ENCODE data around the gene HIP1R. TPM values are rescaled to one million over a fixed set of nuclear protein-coding genes. Genes with fewer than 3 reads are reported as not detected.

Gene HIP1R
- total and polyA plus RNA-seq, 2 experiments from 2014 or later: 8.0 to 22.1 TPM

DNA sequence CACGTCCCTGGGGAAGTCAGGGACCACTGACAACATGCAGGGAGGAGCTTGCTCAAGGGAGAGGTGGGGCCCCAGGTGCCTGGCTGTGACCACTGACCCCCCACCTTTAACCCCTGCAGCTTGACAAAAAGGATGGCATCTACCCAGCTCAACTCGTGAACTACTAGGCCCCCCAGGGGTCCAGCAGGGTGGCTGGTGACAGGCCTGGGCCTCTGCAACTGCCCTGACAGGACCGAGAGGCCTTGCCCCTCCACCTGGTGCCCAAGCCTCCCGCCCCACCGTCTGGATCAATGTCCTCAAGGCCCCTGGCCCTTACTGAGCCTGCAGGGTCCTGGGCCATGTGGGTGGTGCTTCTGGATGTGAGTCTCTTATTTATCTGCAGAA is 26.3 kb downstream of the HIP1R start:
- ATAC-seq: no peak
- Histone ChIP-seq H3K4me3 (no peak overlapping the region), H3K9me2 (ENCODE audit: insufficient read depth) (no peaks in the 10 kb centered on the region), H4K20me1 (replicated peaks; ENCODE audit: insufficient read depth) (peaks cover 6% of the 10 kb centered on the region; the same call in 1 of the 2 replicates), H3K4me1 (ENCODE audit: insufficient read depth) (no peaks in the 10 kb centered on the region), H2AFZ (no peak overlapping the region), H3K4me2 (no peak overlapping the region), H3K36me3 (ENCODE audit: insufficient read depth) (no peaks in the 10 kb centered on the region), H3K79me2 (replicated peaks; ENCODE audit: insufficient read depth) (no peaks in the 10 kb centered on the region), H3F3A (replicated peaks; ENCODE audit: low read depth) (no peaks in the 10 kb centered on the region), H3K27ac (ENCODE audit: low read depth) (no peak overlapping the region), H3K27me3 (ENCODE audit: insufficient read depth) (no peaks in the 10 kb centered on the region)
- TF ChIP-seq NANOG (IDR thresholded peaks at IDR 0.05; ENCODE audit: borderline replicate concordance): no peak
- no peak for TF ChIP-seq STAT1 (IDR thresholded peaks at IDR 0.05; ENCODE audit: unreplicated experiment)
- no peak for TF ChIP-seq ZNF114 (CRISPR knock-in tag; IDR thresholded peaks at IDR 0.05)
- no peak for TF ChIP-seq EZH2 (IDR thresholded peaks at IDR 0.05; ENCODE audit: low read depth, unreplicated experiment)
- TF ChIP-seq CREB1 (CRISPR knock-in tag; IDR thresholded peaks at IDR 0.05; ENCODE audit: low read depth): no peak
- H3K4me1 Mint-ChIP-seq: no peaks in the 10 kb centered on the region; the same call in 2 of the 3 replicates
- no peak for DNase-seq (ENCODE audit: low spot score)
- H3K27ac Mint-ChIP-seq: no peak overlapping the region
- H3K9me3 Mint-ChIP-seq: no peaks in the 10 kb centered on the region
- peaks cover under 1% of the 10 kb centered on the region; the same call in 2 of the 3 replicates for H3K36me3 Mint-ChIP-seq (ENCODE audit: low read depth)
- no peak overlapping the region for H3K4me3 Mint-ChIP-seq
- H3K27me3 Mint-ChIP-seq (ENCODE audit: insufficient read depth, low read depth, poor library complexity): peaks cover 10% of the 10 kb centered on the region

DNA sequence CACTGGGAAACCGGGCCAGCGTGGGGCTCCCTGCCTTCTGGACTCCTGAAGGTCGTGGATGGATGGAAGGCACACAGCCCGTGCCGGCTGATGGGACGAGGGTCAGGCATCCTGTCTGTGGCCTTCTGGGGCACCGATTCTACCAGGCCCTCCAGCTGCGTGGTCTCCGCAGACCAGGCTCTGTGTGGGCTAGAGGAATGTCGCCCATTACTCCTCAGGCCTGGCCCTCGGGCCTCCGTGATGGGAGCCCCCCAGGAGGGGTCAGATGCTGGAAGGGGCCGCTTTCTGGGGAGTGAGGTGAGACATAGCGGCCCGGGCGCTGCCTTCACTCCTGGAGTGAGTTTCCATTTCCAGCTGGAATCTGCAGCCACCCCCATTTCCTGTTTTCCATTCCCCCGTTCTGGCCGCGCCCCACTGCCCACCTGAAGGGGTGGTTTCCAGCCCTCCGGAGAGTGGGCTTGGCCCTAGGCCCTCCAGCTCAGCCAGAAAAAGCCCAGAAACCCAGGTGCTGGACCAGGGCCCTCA is 26.9 kb downstream of the HIP1R start:
- Mint-ChIP-seq H3K27me3 (ENCODE audit: insufficient read depth, low read depth, poor library complexity) (peaks cover 15% of the 10 kb centered on the region), H3K36me3 (ENCODE audit: low read depth) (peaks cover 4% of the 10 kb centered on the region; the same call in 2 of the 3 replicates), H3K4me3 (no peak overlapping the region), H3K27ac (no peak overlapping the region), H3K9me3 (no peaks in the 10 kb centered on the region), H3K4me1 (no peaks in the 10 kb centered on the region; the same call in 2 of the 3 replicates)
- no peaks in the 10 kb centered on the region for H3K27me3 ChIP-seq (ENCODE audit: insufficient read depth)
- H3F3A ChIP-seq (replicated peaks; ENCODE audit: low read depth): no peaks in the 10 kb centered on the region
- H4K20me1 ChIP-seq (replicated peaks; ENCODE audit: insufficient read depth): peaks cover 6% of the 10 kb centered on the region; the same call in 1 of the 2 replicates
- no peak overlapping the region for H3K27ac ChIP-seq (ENCODE audit: low read depth)
- no peaks in the 10 kb centered on the region for H3K4me1 ChIP-seq (ENCODE audit: insufficient read depth)
- H3K4me2 ChIP-seq: no peak overlapping the region
- DNase-seq (ENCODE audit: low spot score): no peak
- H3K79me2 ChIP-seq (replicated peaks; ENCODE audit: insufficient read depth): no peaks in the 10 kb centered on the region
- H2AFZ ChIP-seq: no peak overlapping the region
- no peaks in the 10 kb centered on the region for H3K36me3 ChIP-seq (ENCODE audit: insufficient read depth)
- no peak for ATAC-seq
- H3K4me3 ChIP-seq: no peak overlapping the region
- H3K9me2 ChIP-seq (ENCODE audit: insufficient read depth): no peaks in the 10 kb centered on the region
- TF ChIP-seq STAT1 (IDR thresholded peaks at IDR 0.05; ENCODE audit: unreplicated experiment) (no peak), CREB1 (CRISPR knock-in tag; IDR thresholded peaks at IDR 0.05; ENCODE audit: low read depth) (no peak), POLR2AphosphoS5 (IDR thresholded peaks at IDR 0.05; ENCODE audit: low read depth) (no peak), ZNF114 (CRISPR knock-in tag; IDR thresholded peaks at IDR 0.05) (no peak), EZH2phosphoT487 (IDR thresholded peaks at IDR 0.05; ENCODE audit: unreplicated experiment) (no peak), EZH2 (IDR thresholded peaks at IDR 0.05; ENCODE audit: low read depth, unreplicated experiment) (no peak), ZNF331 (CRISPR knock-in tag; IDR thresholded peaks at IDR 0.05; ENCODE audit: low read depth) (no peak), NANOG (IDR thresholded peaks at IDR 0.05; ENCODE audit: borderline replicate concordance) (no peak)
- TF ChIP-seq, protein P1, sequence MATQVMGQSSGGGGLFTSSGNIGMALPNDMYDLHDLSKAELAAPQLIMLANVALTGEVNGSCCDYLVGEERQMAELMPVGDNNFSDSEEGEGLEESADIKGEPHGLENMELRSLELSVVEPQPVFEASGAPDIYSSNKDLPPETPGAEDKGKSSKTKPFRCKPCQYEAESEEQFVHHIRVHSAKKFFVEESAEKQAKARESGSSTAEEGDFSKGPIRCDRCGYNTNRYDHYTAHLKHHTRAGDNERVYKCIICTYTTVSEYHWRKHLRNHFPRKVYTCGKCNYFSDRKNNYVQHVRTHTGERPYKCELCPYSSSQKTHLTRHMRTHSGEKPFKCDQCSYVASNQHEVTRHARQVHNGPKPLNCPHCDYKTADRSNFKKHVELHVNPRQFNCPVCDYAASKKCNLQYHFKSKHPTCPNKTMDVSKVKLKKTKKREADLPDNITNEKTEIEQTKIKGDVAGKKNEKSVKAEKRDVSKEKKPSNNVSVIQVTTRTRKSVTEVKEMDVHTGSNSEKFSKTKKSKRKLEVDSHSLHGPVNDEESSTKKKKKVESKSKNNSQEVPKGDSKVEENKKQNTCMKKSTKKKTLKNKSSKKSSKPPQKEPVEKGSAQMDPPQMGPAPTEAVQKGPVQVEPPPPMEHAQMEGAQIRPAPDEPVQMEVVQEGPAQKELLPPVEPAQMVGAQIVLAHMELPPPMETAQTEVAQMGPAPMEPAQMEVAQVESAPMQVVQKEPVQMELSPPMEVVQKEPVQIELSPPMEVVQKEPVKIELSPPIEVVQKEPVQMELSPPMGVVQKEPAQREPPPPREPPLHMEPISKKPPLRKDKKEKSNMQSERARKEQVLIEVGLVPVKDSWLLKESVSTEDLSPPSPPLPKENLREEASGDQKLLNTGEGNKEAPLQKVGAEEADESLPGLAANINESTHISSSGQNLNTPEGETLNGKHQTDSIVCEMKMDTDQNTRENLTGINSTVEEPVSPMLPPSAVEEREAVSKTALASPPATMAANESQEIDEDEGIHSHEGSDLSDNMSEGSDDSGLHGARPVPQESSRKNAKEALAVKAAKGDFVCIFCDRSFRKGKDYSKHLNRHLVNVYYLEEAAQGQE (IDR thresholded peaks at IDR 0.05; ENCODE audit: unreplicated experiment): no peak
- TF ChIP-seq, protein P2, sequence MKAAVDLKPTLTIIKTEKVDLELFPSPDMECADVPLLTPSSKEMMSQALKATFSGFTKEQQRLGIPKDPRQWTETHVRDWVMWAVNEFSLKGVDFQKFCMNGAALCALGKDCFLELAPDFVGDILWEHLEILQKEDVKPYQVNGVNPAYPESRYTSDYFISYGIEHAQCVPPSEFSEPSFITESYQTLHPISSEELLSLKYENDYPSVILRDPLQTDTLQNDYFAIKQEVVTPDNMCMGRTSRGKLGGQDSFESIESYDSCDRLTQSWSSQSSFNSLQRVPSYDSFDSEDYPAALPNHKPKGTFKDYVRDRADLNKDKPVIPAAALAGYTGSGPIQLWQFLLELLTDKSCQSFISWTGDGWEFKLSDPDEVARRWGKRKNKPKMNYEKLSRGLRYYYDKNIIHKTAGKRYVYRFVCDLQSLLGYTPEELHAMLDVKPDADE (IDR thresholded peaks at IDR 0.05): no peak
- TF ChIP-seq, protein P3, sequence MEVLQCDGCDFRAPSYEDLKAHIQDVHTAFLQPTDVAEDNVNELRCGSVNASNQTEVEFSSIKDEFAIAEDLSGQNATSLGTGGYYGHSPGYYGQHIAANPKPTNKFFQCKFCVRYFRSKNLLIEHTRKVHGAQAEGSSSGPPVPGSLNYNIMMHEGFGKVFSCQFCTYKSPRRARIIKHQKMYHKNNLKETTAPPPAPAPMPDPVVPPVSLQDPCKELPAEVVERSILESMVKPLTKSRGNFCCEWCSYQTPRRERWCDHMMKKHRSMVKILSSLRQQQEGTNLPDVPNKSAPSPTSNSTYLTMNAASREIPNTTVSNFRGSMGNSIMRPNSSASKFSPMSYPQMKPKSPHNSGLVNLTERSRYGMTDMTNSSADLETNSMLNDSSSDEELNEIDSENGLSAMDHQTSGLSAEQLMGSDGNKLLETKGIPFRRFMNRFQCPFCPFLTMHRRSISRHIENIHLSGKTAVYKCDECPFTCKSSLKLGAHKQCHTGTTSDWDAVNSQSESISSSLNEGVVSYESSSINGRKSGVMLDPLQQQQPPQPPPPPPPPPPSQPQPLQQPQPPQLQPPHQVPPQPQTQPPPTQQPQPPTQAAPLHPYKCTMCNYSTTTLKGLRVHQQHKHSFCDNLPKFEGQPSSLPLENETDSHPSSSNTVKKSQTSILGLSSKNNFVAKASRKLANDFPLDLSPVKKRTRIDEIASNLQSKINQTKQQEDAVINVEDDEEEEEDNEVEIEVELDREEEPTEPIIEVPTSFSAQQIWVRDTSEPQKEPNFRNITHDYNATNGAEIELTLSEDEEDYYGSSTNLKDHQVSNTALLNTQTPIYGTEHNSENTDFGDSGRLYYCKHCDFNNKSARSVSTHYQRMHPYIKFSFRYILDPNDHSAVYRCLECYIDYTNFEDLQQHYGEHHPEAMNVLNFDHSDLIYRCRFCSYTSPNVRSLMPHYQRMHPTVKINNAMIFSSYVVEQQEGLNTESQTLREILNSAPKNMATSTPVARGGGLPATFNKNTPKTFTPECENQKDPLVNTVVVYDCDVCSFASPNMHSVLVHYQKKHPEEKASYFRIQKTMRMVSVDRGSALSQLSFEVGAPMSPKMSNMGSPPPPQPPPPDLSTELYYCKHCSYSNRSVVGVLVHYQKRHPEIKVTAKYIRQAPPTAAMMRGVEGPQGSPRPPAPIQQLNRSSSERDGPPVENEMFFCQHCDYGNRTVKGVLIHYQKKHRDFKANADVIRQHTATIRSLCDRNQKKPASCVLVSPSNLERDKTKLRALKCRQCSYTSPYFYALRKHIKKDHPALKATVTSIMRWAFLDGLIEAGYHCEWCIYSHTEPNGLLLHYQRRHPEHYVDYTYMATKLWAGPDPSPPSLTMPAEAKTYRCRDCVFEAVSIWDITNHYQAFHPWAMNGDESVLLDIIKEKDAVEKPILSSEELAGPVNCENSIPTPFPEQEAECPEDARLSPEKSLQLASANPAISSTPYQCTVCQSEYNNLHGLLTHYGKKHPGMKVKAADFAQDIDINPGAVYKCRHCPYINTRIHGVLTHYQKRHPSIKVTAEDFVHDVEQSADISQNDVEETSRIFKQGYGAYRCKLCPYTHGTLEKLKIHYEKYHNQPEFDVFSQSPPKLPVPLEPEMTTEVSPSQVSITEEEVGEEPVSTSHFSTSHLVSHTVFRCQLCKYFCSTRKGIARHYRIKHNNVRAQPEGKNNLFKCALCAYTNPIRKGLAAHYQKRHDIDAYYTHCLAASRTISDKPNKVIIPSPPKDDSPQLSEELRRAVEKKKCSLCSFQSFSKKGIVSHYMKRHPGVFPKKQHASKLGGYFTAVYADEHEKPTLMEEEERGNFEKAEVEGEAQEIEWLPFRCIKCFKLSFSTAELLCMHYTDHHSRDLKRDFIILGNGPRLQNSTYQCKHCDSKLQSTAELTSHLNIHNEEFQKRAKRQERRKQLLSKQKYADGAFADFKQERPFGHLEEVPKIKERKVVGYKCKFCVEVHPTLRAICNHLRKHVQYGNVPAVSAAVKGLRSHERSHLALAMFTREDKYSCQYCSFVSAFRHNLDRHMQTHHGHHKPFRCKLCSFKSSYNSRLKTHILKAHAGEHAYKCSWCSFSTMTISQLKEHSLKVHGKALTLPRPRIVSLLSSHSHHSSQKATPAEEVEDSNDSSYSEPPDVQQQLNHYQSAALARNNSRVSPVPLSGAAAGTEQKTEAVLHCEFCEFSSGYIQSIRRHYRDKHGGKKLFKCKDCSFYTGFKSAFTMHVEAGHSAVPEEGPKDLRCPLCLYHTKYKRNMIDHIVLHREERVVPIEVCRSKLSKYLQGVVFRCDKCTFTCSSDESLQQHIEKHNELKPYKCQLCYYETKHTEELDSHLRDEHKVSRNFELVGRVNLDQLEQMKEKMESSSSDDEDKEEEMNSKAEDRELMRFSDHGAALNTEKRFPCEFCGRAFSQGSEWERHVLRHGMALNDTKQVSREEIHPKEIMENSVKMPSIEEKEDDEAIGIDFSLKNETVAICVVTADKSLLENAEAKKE (CRISPR knock-in tag; IDR thresholded peaks at IDR 0.05): no peak

All from GM23338 (cell line).